HG03460 (cell line): ENCODE data around the gene SCN10A.

Source experiments
- ATAC-seq: cut with Tn5 transposase; IDR thresholded peaks from one replicate; pipeline ENCODE4 v1.9.1; 2021; ENCODE audit not compliant: unreplicated experiment

SCN10A gene

DNA sequence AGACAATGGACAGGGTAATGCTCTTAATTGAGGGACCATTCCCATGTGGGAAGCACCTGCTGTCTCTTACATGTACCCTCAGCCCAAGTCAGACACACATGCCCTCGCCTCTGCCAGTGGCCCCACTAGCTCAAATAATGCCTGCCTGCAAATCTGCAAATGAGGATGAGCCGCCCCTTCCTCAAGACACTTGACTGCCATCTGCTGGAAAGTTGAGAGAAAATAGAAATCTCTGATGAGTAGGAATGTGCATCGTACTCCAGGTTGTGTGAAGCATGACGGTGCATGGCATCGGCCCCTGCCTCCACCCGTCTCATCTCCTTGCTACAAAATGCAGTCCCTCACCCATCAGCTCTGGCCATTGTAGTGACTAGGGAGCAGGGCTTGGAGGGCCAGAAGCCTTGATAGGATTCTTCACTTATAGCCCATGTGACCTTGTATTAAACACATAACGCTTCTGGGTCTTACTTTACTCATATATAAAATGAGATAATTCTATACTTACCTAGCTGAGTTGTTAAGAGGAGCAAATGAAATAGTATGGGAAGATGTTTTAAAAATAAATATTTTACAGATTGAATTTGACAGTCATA is 160.2 kb downstream of the SCN10A start:
- no peak for ATAC-seq

DNA sequence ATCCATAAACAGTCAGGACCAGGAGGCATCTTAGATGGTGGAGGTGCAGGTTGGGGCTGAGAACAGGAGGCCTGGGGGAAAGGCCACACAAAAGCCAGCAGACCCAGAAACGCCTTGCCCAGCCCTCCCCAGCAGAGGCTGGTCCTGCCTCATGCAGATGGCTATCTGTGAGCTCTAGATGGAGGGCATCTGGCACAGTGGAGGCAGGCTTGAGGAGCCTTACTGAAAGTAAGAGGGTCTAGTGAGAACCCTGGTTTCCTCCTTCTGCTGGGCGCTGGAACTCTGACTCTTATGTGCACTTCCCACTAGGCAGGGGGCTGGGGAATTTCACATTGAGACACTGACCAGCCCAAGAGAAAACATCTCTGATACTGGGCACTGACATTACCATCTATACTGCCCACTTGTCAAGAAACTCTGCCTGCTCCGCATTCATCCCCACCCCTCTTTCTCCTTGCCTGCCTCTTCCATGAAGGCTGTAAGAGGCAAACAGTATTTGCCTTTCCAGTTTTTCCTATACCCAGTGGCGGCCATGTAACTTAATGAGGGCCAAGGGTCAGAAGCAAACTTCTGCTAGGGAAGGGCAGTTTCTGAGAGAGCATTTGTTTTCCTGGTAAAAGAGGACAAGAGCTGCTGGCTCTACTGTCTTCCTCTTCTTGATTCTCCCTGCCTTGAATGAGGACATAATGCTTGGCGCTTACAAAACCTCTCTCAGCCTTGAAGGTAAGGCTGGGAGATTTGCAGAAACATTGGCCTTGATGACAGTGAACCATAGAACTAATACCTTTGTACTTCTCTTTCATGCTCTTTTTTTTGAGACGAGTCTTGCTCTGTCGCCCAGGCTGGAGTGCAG is 162.1 kb downstream of the SCN10A start:
- ATAC-seq, result no peak

DNA sequence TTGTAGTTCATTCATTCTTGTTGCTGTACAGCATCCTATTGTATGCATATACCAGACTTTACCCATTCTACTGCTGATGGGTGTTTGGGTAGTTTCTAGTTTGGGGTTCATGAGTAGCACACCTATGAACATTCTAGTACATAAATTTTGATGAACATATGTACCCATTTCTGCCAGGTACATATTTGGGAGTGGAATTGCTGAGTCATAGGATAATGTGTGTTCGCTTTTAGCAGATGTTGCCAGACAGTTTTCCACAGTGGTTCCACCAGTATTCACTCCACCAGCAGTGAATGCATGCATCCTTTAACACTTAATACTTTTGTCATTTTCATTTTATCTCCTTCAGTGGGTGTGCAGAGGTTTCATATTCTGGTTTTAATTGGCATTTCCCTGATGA is 163.1 kb downstream of the SCN10A start:
- ATAC-seq, result no peak

DNA sequence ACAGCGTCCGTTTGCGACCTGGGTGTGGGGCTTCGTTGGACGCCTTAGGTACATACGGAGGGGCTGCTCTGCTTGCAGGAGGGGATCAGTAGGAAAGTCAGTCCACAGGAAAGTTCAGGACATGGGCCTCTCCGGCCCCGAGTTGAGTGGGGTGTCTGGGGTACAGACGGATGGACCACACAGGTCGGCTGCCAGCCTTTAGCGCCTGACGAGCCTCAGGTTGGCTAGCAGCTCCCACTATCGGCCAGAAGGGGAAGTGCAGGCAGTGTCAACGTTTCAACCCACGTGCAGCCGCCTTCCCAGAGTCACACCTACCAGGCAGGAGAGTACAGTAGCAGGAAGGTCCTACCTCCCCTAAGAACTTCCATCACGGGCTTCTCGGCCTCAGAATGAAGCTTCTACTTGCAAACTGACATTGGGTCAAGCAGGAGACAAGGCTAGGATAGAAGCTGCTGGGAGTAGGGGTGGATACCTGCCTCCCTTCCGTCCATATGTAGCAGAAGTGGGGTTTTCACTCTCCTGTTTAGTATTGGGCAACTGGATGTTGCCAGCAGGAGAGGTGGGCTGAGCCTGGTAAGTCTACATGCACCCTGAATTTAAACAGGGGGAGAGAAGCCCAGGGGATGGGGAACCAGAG is 164.7 kb downstream of the SCN10A start:
- ATAC-seq, result no peak

DNA sequence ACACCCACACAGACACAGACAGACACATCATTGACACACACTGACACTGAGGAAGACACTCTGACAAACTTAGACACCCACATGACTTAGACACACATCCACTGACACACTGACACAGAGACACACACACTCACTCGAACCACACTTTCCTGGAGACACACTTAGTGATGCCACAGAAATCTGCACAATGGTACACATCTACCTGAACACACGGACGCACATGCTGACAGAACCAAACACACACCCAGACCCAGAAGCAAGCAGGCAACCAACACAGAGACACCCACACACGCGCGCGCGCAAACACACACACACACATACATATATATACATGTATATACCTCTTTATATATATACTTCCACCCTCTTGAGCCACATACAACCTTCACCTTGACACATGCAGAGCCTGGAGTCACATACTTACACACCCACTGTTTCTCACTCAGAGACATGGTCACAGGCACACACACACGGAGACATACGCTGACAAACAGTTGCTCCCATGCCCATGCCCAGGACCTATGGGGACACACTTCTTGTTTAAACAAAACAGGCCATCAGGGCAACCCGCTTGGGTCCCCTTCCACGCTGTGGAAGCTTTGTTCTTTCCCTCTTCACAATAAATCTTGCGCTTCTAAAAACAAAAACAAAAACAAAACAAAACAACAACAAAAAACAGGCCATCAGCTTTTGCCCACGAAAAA is 165.6 kb downstream of the SCN10A start:
- ATAC-seq, result no peak

DNA sequence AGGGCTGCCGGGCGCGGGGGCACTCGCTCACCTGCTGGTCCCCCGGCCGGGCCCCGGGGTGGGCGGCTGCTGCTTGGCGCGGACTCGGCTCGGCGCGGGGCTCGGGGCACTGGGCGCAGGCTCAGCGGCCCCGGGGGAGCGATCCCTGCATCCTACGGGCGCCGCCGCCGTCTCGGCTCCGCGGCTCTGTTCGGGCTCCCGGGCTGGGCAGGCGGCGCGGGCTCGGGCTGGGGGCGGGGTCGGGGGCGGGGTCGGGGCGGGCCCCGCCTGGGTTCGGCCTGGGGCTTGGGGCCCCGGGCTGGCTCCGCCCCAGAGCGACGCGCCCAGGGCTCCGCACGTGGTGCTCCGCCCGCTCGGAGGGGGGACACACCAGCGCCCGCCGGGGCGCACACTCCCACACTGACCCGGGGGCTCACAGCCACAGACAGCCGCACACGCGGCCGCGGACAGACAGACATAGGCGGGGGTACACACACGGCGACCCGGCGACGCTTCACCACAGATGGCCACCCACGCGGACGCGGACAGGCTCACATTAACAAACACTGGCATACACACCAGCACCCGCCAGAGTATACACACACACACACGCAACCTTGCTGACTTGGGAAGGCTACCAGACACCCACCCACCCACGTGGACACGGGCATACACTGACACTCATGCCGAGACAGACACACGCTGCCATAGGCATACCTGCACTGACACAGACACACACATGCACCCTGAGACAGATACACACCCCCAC is 166.3 kb downstream of the SCN10A start, which contains the start of gene SCN5A:
Gene SCN5A, minus strand, starts transcription at position 188 of the 748 bp plus-strand sequence. CDS start 16,380 bp downstream, outside the sequence.
- no peak for ATAC-seq

DNA sequence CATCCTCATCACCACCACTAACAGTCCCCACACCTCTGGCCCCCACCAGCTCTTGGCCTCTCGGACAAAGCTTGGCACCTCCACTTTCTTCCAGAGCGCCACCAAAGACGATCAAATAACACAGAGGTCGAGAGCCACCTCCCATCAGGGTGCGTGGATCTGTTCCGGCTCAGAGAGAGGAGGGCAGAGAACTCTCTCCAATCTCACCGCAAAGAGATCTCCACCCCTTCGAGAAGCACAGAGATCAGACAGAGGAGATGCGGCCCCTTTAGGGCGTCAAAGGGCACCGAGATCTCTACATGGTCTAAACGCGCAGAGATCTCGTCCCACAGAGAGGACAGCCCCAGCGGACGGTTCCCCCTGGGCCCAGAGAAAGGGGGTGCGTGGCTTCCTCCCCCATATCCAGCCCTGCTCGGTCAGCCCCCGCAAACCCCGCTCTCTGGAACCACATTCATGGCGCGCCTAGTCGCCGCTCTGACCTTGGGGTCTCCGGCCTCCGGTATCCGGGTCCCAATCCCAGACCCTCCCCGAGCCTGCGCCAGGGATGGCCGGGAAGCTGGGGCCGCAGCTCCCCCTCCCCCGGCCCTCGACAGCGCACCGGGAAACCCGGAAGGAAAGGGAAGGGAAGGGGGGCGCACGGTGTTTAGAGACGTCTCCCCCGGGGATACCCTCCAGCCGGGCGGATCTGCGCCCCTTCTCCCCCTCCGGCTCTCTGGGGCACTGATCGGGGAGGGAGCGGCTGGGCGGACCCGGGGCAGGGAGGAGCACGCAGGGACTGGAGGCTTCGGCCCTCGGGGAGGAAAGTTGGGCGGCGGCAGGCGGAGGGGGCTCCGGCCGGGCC is 167.1 kb downstream of the SCN10A start:
- ATAC-seq, result no peak

DNA sequence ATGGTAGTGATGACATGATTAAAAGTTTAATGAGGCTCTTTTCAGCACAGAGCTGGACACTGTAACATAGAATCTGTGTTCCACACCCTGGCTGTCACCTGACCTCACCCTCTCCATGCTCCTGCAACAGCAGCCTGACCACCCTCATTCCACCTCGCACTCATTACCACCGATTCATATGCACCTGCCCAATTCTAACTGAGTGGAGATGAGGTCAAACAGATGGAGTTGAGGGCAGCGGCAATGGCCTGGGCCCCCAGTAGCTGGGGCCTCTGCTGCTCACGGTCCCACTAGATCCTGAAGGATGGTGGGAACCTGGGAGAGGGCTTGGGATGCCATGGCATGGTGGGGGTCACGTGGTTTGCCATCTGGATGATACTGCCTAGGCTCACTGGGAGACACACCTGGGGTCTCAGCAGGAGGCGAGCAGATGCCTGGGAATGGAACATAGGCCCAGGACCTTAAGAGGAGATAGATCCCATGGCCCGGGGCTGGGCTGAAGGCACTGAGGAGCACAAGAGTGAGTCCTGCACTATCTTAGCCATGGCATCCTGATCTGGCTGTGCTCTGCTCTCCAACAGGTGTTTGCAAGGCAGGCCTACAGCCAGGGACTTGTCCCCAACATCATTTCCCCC is 167.9 kb downstream of the SCN10A start:
- ATAC-seq, result no peak

DNA sequence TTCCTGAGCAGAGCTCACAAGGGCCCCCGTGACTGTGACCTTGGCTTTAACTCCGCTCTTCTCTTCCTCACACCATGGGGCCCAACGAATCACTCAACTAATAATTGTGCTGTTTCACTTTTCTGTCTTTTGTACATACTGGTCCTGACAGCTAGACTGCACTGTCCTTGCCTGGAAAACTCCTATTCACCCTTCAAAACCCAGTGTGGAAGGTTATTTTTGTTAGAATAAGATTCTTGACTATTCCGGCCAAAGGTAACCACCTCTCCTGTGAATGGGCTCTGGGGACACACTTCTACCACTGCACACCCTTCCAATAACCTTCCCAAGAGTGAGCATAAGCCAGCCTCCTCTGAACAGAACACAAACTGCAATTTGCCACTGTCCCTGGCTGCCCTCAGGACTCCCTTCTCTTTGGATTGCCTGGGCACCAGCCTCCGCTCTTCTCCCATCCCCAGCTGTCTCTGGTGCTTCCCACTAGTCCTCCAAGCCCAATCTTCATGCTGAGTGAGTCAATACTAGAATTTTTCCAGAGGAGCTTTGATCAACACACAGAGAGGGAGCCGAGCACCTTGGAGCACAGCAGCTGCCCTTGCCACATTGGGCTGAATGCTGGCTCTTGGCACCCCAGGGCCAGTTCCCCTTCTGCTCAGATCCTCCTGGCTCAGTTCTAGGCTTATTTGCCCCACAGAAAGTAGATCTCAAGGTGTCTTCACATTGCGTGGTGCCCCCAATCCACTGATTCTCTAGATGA is 168.6 kb downstream of the SCN10A start:
- ATAC-seq, result no peak
